ENCODE measurements around the gene CCNK. TPM values are rescaled to one million over a fixed set of nuclear protein-coding genes. Genes with fewer than 3 reads are reported as not detected.

The CCNK gene
- total and polyA plus RNA-seq, 10 donors = 11.8 to 58.3 (median 39.8) TPM

- no peak overlapping the region for H3K27ac ChIP-seq
- peaks cover 0 to 32% (median 11%) of the 10 kb centered on the region in 6 donors for H3K4me1 ChIP-seq
- intact Hi-C loops (cut with DNase I; ENCODE audit: low total_unique reads) = no loop called here
- H3K4me3 ChIP-seq = no peak overlapping the region
- no peaks in the 10 kb centered on the region for H3K27me3 ChIP-seq (replicated peaks in 1 of 7)
- TF ChIP-seq POLR2AphosphoS5 (IDR thresholded peaks at IDR 0.05) = no peak
- WGBS, 5 donors = 75 to 88% (median 84%) methylated on average over 16 of the region's 16 CpGs
- no peak for DNase-seq
- H3K9me3 ChIP-seq = no peaks in the 10 kb centered on the region
- no peaks in the 10 kb centered on the region for H3K36me3 ChIP-seq
Measured at GRCh38 chr14:99559286-99559990, 78.2 kb downstream of the CCNK start.

GRCh38 chr14:99560403-99560802 is 79.2 kb downstream of the CCNK start:
- intact Hi-C loops (cut with DNase I; ENCODE audit: low total_unique reads) = no loop called here

GRCh38 chr14:99560922-99561683 is 79.9 kb downstream of the CCNK start:
- TF ChIP-seq CTCF (IDR thresholded peaks at IDR 0.05 in 8 of 11, conservative IDR thresholded peaks at IDR 0.05 in 3 of 11) (no peak), POLR2A (IDR thresholded peaks at IDR 0.05) (no peak), POLR2AphosphoS5 (IDR thresholded peaks at IDR 0.05) (no peak)
- Histone ChIP-seq H3K27ac (no peak overlapping the region), H3K9me3 (no peaks in the 10 kb centered on the region), H3K36me3 (no peaks in the 10 kb centered on the region), H3K27me3 (replicated peaks in 1 of 7) (no peaks in the 10 kb centered on the region), H3K4me3 (no peak overlapping the region), H3K4me1 (peaks cover 0 to 48% (median 16%) of the 10 kb centered on the region in 6 donors)
- DNase-seq = no peak
- WGBS, 5 donors = 61 to 80% (median 69%) methylated on average over 10 to 15 of the region's 15 CpGs
- intact Hi-C loops (cut with DNase I; ENCODE audit: low total_unique reads) = no loop called here

More at GRCh38 chr14:99560403-99560802, 79.2 kb downstream of the CCNK start:
- no peak for DNase-seq
- Histone ChIP-seq H3K27me3 (replicated peaks in 1 of 7) (no peaks in the 10 kb centered on the region), H3K9me3 (no peaks in the 10 kb centered on the region), H3K36me3 (no peaks in the 10 kb centered on the region), H3K27ac (no peak overlapping the region), H3K4me1 (peaks cover 0 to 41% (median 14%) of the 10 kb centered on the region in 6 donors), H3K4me3 (no peak overlapping the region)
- 87 to 93% (median 92%) methylated on average over 4 to 13 of the region's 13 CpGs for WGBS, 5 donors
- TF ChIP-seq POLR2AphosphoS5 (IDR thresholded peaks at IDR 0.05) (no peak), POLR2A (IDR thresholded peaks at IDR 0.05) (no peak), CTCF (IDR thresholded peaks at IDR 0.05 in 8 of 11, conservative IDR thresholded peaks at IDR 0.05 in 3 of 11) (no peak)

GRCh38 chr14:99561864-99562263 is 80.7 kb downstream of the CCNK start:
- intact Hi-C loops (cut with DNase I; ENCODE audit: low total_unique reads) = no loop called here
- H3K4me1 ChIP-seq = peaks cover 0 to 53% (median 17%) of the 10 kb centered on the region in 6 donors
- DNase-seq = no peak
- no peak overlapping the region for H3K27ac ChIP-seq
- TF ChIP-seq POLR2AphosphoS5 (IDR thresholded peaks at IDR 0.05) (no peak), CTCF (IDR thresholded peaks at IDR 0.05 in 8 of 11, conservative IDR thresholded peaks at IDR 0.05 in 3 of 11) (no peak), POLR2A (IDR thresholded peaks at IDR 0.05) (no peak)
- no peak overlapping the region for H3K4me3 ChIP-seq
- no peaks in the 10 kb centered on the region for H3K36me3 ChIP-seq
- no peaks in the 10 kb centered on the region for H3K27me3 ChIP-seq (replicated peaks in 1 of 7)
- WGBS, 5 donors = 65 to 87% (median 77%) methylated on average over 9 to 10 of the region's 10 CpGs
- H3K9me3 ChIP-seq = no peaks in the 10 kb centered on the region

Small RNAs within 50 kb of the gene (small RNA-seq; reads per million reads assigned to genes)
- gene RNU6-91P = 0 reads per million in 4 donors

Other genes with a start within 250 kb of the CCNK start
- gene BCL11B, start 209.2 kb upstream of the CCNK start, total RNA-seq = 10 to 100 TPM in 6 of 7 donors, 1 to 10 TPM in 1; 7.9 to 21.1 (median 13.1) TPM
- 1 to 10 TPM in 2 of 3 donors, under 1 TPM in 1; 0.74 to 1.5 (median 1.4) TPM for gene BCL11B, start 209.2 kb upstream of the CCNK start, polyA plus RNA-seq
- gene SETD3, start 550 bp upstream of the CCNK start, total RNA-seq = 10 to 100 TPM; 47.9 to 84.4 (median 64.6) TPM
- 10 to 100 TPM; 18.1 to 28.4 (median 19.1) TPM for gene SETD3, start 550 bp upstream of the CCNK start, polyA plus RNA-seq
- 10 to 100 TPM in 4 of 7 donors, 1 to 10 TPM in 3; 6.0 to 12.4 (median 11.3) TPM for gene CCDC85C, start 122.8 kb downstream of the CCNK start, total RNA-seq
- 1 to 10 TPM; 1.6 to 6.5 (median 1.9) TPM for gene CCDC85C, start 122.8 kb downstream of the CCNK start, polyA plus RNA-seq
- 1 to 10 TPM; 1.8 to 4.2 (median 2.8) TPM for gene HHIPL1, start 163.7 kb downstream of the CCNK start, total RNA-seq
- under 1 TPM; 0.43 to 0.67 (median 0.64) TPM for gene HHIPL1, start 163.7 kb downstream of the CCNK start, polyA plus RNA-seq
- under 1 TPM; 0.16 to 0.85 (median 0.40) TPM for gene CYP46A1, start 202.9 kb downstream of the CCNK start, total RNA-seq
- under 1 TPM; 0.11 to 0.38 (median 0.13) TPM for gene CYP46A1, start 202.9 kb downstream of the CCNK start, polyA plus RNA-seq

All from spleen (tissue), 11 donors.